GM12878 (cell line): ENCODE data around the gene LRBA. TPM values are rescaled to one million over a fixed set of nuclear protein-coding genes. Genes with fewer than 3 reads are reported as not detected.

ENCODE experiments used
- ATAC-seq: fragments of 200-7000 bp; cut with Tn5 transposase; 3 replicates; pipeline ENCODE4 v1.9.1; 2020; ENCODE audit warnings: mild to moderate bottlenecking, moderate library complexity
- BruUV-seq: library from RNA; stranded (reverse); fragments of 400-500 nt; replicated peaks from 2 replicates; lab custom pipeline; 2021; lab: Mats Ljungman, UMichigan
- CTCF ChIA-PET: fragments of 300-600 bp; sonication (Branson Sonifier 250); formaldehyde crosslinking; extraction: SDS; loops from one replicate; lab custom pipeline; 2021; ENCODE audit warnings: inconsistent platforms; lab: Yijun Ruan, JAX
- POLR2A ChIA-PET: fragments of 350-600 bp; formaldehyde crosslinking; extraction: SDS; loops from one replicate; lab custom pipeline; 2021; ENCODE audit warnings: inconsistent platforms; lab: Charles Lee
- RAD21 ChIA-PET: fragments of 300-600 bp; sonication (Branson Sonifier 250); formaldehyde crosslinking; loops from one replicate; lab custom pipeline; 2023; ENCODE audit warnings: antibody characterized with exemption; ENCODE audit not compliant: unreplicated experiment; lab: Charles Lee
- SMC1A ChIA-PET: fragments of 300-600 bp; sonication (Branson Sonifier 250); formaldehyde crosslinking; loops from one replicate; lab custom pipeline; 2023; ENCODE audit not compliant: unreplicated experiment, uncharacterized antibody; lab: Charles Lee
- DNase-seq: peaks from one replicate; pipeline ENCODE4 v3.0.0-alpha.2; 2011; ENCODE audit warnings: low read depth, low spot score
- FAIRE-seq: peaks from 3 replicates; lab custom pipeline; 2011; peaks lifted over from hg19 to GRCh38; lab: Jason Lieb, UNC
- H2AFZ ChIP-seq: 2 replicates; pipeline ENCODE4 v1.6.0; 2011; ENCODE audit warnings: low read depth, low read length, control low read depth; ENCODE audit not compliant: control insufficient read depth
- H3K27ac ChIP-seq: 2 replicates; pipeline ENCODE4 v1.5.1; 2011; ENCODE audit warnings: control low read depth; ENCODE audit not compliant: control insufficient read depth, insufficient read depth
- H3K27me3 ChIP-seq, 2 experiments: replicated peaks in 1 of 2; 2 replicates each; pipeline versions ENCODE4 v1.6.0 to v1.6.1; 2011; ENCODE audit warnings: low read length in 1 of 2; ENCODE audit not compliant: control insufficient read depth in 2 of 2, insufficient read depth in 2 of 2
- H3K36me3 ChIP-seq, 2 experiments: 2 replicates each; pipeline ENCODE4 v1.5.1; 2011; ENCODE audit warnings: low read length in 1 of 2; ENCODE audit not compliant: control insufficient read depth in 2 of 2, insufficient read depth in 2 of 2
- H3K4me1 ChIP-seq: 2 replicates; pipeline ENCODE4 v1.6.1; 2011; ENCODE audit warnings: mild to moderate bottlenecking, low read length, moderate library complexity, mixed read lengths; ENCODE audit not compliant: control insufficient read depth, insufficient read depth
- H3K4me2 ChIP-seq: 2 replicates; pipeline ENCODE4 v1.6.0; 2011; ENCODE audit warnings: control low read depth; ENCODE audit not compliant: control insufficient read depth, insufficient read depth
- H3K4me3 ChIP-seq: fragments of 200-600 bp; sonication (generic); 2 replicates; pipeline ENCODE4 v1.5.1; 2016
- H3K79me2 ChIP-seq: 2 replicates; pipeline ENCODE4 v1.6.0; 2011; ENCODE audit warnings: low read length; ENCODE audit not compliant: control insufficient read depth, insufficient read depth
- H3K9ac ChIP-seq: 2 replicates; pipeline ENCODE4 v1.8.0; 2011; ENCODE audit warnings: low read length, control low read depth, mixed read lengths; ENCODE audit not compliant: control insufficient read depth, insufficient read depth
- H3K9me3 ChIP-seq: replicated peaks from 3 replicates; pipeline ENCODE4 v1.5.1; 2011; ENCODE audit warnings: mild to moderate bottlenecking, low read length; ENCODE audit not compliant: control insufficient read depth, insufficient read depth
- H4K20me1 ChIP-seq: 2 replicates; pipeline ENCODE4 v1.6.0; 2011; ENCODE audit not compliant: control insufficient read depth, insufficient read depth
- ETV6 ChIP-seq, 2 experiments: fragments of 450-650 bp in 1 of 2; IDR thresholded peaks in 1 of 2; conservative IDR thresholded peaks in 1 of 2; 2 replicates each; pipeline ENCODE4 v1.6.1; 2014; ENCODE audit warnings: antibody characterized with exemption in 1 of 2, borderline replicate concordance in 1 of 2, low read depth in 1 of 2, mild to moderate bottlenecking in 1 of 2, moderate library complexity in 1 of 2
- FOS ChIP-seq: IDR thresholded peaks from 3 replicates; pipeline ENCODE4 v1.6.1; 2011; ENCODE audit warnings: borderline replicate concordance; ENCODE audit not compliant: insufficient read length; ENCODE audit errors: extremely low read depth
- POLR2A ChIP-seq: IDR thresholded peaks from 2 replicates; pipeline ENCODE4 v1.6.1; 2011; ENCODE audit warnings: low read depth, mild to moderate bottlenecking, low read length
- RCOR1 ChIP-seq: conservative IDR thresholded peaks from 2 replicates; pipeline ENCODE4 v1.6.1; 2012; ENCODE audit warnings: low read depth, low read length, improper control_type of control experiment
- RELA ChIP-seq: fragments of 450-650 bp; IDR thresholded peaks from 2 replicates; pipeline ENCODE4 v1.8.0; 2014; ENCODE audit warnings: borderline replicate concordance; ENCODE audit not compliant: partially characterized antibody
- SMARCA5 ChIP-seq: fragments of 450-650 bp; IDR thresholded peaks from 2 replicates; pipeline ENCODE4 v1.6.1; 2017; ENCODE audit warnings: mild to moderate bottlenecking
- ZNF207 ChIP-seq: fragments of 450-650 bp; IDR thresholded peaks from 2 replicates; pipeline ENCODE4 v1.6.1; 2014; ENCODE audit warnings: antibody characterized with exemption, mild to moderate bottlenecking, borderline replicate concordance
- whole genome bisulfite sequencing: methylation state at CpG from one replicate; pipeline ENCODE4 v1.1.6; 2016; ENCODE audit warnings: low lambda C conversion rate; ENCODE audit not compliant: insufficient replicate concordance, insufficient coverage; ENCODE audit errors: missing lambda C conversion rate; 5-methylcytosine and 5-hydroxymethylcytosine counted together
- in situ Hi-C: fragments of 300-500 bp; cut with MboI; formaldehyde crosslinking; loops from 9 replicates; pipeline ENCODE4 v1.14.3; 2018; ENCODE audit warnings: mixed read lengths
- intact Hi-C: fragments of 100-400 bp; cut with micrococcal nuclease; formaldehyde crosslinking; loops from one replicate; pipeline ENCODE4 v1.14.2; 2022; ENCODE audit not compliant: unreplicated experiment
- polyA plus RNA-seq, 11 experiments: library from polyadenylated mRNA; depleted of rRNA in 4 of 11; unstranded in 6 of 11; stranded (reverse) in 5 of 11; fragments of >200 nt; fragmentation: Nextera tagmentation in 4 of 11; fragmentation: Illumina TruSeq in 1 of 11; extraction: Ambion mirVana in 4 of 11; extraction: Trizol in 1 of 11; gene quantifications; 1 replicate in 1 of 11; 2 replicates in 10 of 11; pipeline versions ENCODE4 v1.2.1 to v1.2.3, GENCODE V29; 2011 to 2016; ENCODE audit warnings: inconsistent platforms in 2 of 11, missing spikeins in 2 of 11, low read depth in 1 of 11
- total RNA-seq, 4 experiments: library from RNA; depleted of rRNA in 3 of 4; stranded (reverse); fragments of >200 nt in 3 of 4; fragmentation: Illumina TruSeq in 1 of 4; extraction: Trizol in 1 of 4; gene quantifications; 2 replicates each; pipeline versions ENCODE4 v1.2.1 to v1.2.3, GENCODE V29; 2013 to 2021
- TF ChIP-seq, protein P1 (sequence below): fragments of 450-650 bp; IDR thresholded peaks from 2 replicates; pipeline ENCODE4 v1.6.1; 2018; ENCODE audit warnings: mild to moderate bottlenecking, low read depth, moderate library complexity; ENCODE audit not compliant: partially characterized antibody
- TF ChIP-seq, protein P2 (sequence below): IDR thresholded peaks from 2 replicates; pipeline ENCODE4 v1.6.1; 2012; ENCODE audit warnings: mild to moderate bottlenecking, low read depth, low read length

The LRBA gene
- total and polyA plus RNA-seq, 10 of the 15 experiments (the other 5 are each of a cell fraction or from before 2014, with no cell fraction given) = 20.3 to 93.4 (median 55.0) TPM

DNA sequence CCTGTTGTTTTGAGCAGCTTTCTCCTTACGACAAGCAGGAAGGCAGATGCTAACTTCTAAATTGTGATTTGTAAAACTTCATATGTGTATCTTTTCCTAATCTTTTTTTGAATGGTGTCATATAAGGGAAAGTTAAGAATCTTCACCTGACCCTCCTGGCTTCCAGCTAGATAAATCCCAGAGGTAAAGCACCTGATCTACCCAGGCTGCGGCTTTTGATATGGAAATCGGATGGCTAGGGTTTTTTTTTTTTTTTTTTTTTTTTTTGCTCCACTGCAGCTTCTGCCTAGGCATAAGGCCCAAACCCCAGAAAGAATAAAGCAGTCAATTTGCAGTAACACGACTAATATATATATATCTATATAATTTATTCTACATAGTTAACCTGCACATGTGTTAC is 423.2 kb downstream of the LRBA start:
- DNase-seq (no peak), FAIRE-seq (no peak), ATAC-seq (no peak)
- H3K79me2 ChIP-seq = no peaks in the 10 kb centered on the region
- no peaks in the 10 kb centered on the region for H3K27me3 ChIP-seq
- H4K20me1 ChIP-seq = no peaks in the 10 kb centered on the region
- no TSS peak for BruUV-seq
- ChIA-PET RAD21 (interaction anchor here (1.0 kb wide), 1 partner anchor 34 kb away, joined by 3 read pairs; no protein-coding TSS in a partner anchor), POLR2A (no interaction called here), SMC1A (interaction anchor here (1.3 to 1.8 kb wide), 3 partner anchors 14 to 291 kb away, joined by 3 to 6 read pairs (median 4); no protein-coding TSS in a partner anchor), CTCF (interaction anchor here (0.6 to 1.6 kb wide), 2 partner anchors 275 to 925 kb away, joined by 3 to 4 read pairs; no protein-coding TSS in a partner anchor)
- no peak for TF ChIP-seq SMARCA5
- no peak overlapping the region for H2AFZ ChIP-seq
- peaks cover 0 to 7% of the 10 kb centered on the region in 2 experiments; a peak in 1 of 4 replicates for H3K36me3 ChIP-seq
- in situ Hi-C loops (no loop called here), intact Hi-C loops (loop anchor here (10.0 kb wide), 1 partner anchor 297 kb away; no protein-coding TSS in a partner anchor)
- no peaks in the 10 kb centered on the region for H3K9me3 ChIP-seq
- no peaks in the 10 kb centered on the region for H3K4me1 ChIP-seq
- 98% methylated on average over 4 of the region's 4 CpGs for WGBS
- no peak overlapping the region for H3K9ac ChIP-seq
- H3K4me3 ChIP-seq = no peak overlapping the region
- H3K27ac ChIP-seq = no peak overlapping the region
- no peak overlapping the region for H3K4me2 ChIP-seq

DNA sequence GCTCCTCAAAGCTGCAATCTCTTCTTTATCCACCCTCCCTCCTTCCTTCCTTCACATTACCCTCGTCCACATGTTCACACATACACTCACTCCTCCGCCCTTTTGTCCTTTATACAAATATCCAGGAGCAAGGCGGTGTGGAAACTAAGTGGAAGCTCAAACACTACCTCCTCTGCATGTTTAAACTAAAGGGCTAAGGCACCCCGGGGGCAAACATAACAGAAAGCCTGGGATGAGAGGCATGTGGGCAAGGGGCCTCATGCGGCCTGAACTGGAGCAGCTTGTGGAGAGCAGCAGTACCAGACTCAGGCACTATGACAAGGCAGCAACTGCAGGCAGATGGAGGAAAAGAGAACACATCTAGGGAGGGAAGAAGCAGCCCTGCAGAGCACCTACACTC is 423.7 kb downstream of the LRBA start:
- CTCF ChIA-PET = interaction anchor here (0.6 to 1.6 kb wide), 2 partner anchors 276 to 926 kb away, joined by 3 to 4 read pairs; no protein-coding TSS in a partner anchor
- ATAC-seq (no peak), DNase-seq (no peak), FAIRE-seq (no peak)
- SMC1A ChIA-PET = interaction anchor here (1.2 to 1.8 kb wide), 4 partner anchors 14 to 291 kb away, joined by 3 to 6 read pairs (median 4); no protein-coding TSS in a partner anchor
- H3K27ac ChIP-seq = no peak overlapping the region
- H4K20me1 ChIP-seq = no peaks in the 10 kb centered on the region
- H3K9me3 ChIP-seq = no peaks in the 10 kb centered on the region
- no peak overlapping the region for H3K9ac ChIP-seq
- no peaks in the 10 kb centered on the region for H3K4me1 ChIP-seq
- in situ Hi-C loops = no loop called here
- H3K36me3 ChIP-seq = peaks cover 0 to 7% of the 10 kb centered on the region in 2 experiments; a peak in 1 of 4 replicates
- intact Hi-C loops = loop anchor here (10.0 kb wide), 1 partner anchor 297 kb away; no protein-coding TSS in a partner anchor
- POLR2A ChIA-PET = interaction anchor here (0.6 kb wide), 1 partner anchor 201 kb away, joined by 6 read pairs; no protein-coding TSS in a partner anchor
- no peak overlapping the region for H3K4me2 ChIP-seq
- RAD21 ChIA-PET = interaction anchor here (1.0 kb wide), 1 partner anchor 34 kb away, joined by 3 read pairs; no protein-coding TSS in a partner anchor
- no peaks in the 10 kb centered on the region for H3K27me3 ChIP-seq
- no peak overlapping the region for H3K4me3 ChIP-seq
- H3K79me2 ChIP-seq = no peaks in the 10 kb centered on the region
- H2AFZ ChIP-seq = no peak overlapping the region
- 100% methylated on average over 5 of the region's 5 CpGs for WGBS
- no TSS peak for BruUV-seq
- TF ChIP-seq ZNF207 (no peak), ETV6 (conservative IDR thresholded peaks at IDR 0.05 in 1 of 2, IDR thresholded peaks at IDR 0.05 in 1 of 2; ENCODE audit: borderline replicate concordance in 1 of 2, low read depth in 1 of 2) (no peak), FOS (no peak), RCOR1 (no peak), RELA (no peak), POLR2A (no peak)
- TF ChIP-seq, protein P1, sequence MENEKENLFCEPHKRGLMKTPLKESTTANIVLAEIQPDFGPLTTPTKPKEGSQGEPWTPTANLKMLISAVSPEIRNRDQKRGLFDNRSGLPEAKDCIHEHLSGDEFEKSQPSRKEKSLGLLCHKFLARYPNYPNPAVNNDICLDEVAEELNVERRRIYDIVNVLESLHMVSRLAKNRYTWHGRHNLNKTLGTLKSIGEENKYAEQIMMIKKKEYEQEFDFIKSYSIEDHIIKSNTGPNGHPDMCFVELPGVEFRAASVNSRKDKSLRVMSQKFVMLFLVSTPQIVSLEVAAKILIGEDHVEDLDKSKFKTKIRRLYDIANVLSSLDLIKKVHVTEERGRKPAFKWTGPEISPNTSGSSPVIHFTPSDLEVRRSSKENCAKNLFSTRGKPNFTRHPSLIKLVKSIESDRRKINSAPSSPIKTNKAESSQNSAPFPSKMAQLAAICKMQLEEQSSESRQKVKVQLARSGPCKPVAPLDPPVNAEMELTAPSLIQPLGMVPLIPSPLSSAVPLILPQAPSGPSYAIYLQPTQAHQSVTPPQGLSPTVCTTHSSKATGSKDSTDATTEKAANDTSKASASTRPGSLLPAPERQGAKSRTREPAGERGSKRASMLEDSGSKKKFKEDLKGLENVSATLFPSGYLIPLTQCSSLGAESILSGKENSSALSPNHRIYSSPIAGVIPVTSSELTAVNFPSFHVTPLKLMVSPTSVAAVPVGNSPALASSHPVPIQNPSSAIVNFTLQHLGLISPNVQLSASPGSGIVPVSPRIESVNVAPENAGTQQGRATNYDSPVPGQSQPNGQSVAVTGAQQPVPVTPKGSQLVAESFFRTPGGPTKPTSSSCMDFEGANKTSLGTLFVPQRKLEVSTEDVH = no peak
- TF ChIP-seq, protein P2, sequence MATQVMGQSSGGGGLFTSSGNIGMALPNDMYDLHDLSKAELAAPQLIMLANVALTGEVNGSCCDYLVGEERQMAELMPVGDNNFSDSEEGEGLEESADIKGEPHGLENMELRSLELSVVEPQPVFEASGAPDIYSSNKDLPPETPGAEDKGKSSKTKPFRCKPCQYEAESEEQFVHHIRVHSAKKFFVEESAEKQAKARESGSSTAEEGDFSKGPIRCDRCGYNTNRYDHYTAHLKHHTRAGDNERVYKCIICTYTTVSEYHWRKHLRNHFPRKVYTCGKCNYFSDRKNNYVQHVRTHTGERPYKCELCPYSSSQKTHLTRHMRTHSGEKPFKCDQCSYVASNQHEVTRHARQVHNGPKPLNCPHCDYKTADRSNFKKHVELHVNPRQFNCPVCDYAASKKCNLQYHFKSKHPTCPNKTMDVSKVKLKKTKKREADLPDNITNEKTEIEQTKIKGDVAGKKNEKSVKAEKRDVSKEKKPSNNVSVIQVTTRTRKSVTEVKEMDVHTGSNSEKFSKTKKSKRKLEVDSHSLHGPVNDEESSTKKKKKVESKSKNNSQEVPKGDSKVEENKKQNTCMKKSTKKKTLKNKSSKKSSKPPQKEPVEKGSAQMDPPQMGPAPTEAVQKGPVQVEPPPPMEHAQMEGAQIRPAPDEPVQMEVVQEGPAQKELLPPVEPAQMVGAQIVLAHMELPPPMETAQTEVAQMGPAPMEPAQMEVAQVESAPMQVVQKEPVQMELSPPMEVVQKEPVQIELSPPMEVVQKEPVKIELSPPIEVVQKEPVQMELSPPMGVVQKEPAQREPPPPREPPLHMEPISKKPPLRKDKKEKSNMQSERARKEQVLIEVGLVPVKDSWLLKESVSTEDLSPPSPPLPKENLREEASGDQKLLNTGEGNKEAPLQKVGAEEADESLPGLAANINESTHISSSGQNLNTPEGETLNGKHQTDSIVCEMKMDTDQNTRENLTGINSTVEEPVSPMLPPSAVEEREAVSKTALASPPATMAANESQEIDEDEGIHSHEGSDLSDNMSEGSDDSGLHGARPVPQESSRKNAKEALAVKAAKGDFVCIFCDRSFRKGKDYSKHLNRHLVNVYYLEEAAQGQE = no peak
